WTC11 (cell line): ENCODE data around the gene WDR87.

Source experiments
- ELF4 ChIP-seq: sonication (generic); formaldehyde crosslinking; IDR thresholded peaks from 2 replicates; pipeline ENCODE4 v1.8.1; 2022; ENCODE audit warnings: low read depth, mild to moderate bottlenecking, moderate library complexity, missing genetic modification reagents
- FOXK1 ChIP-seq: sonication (generic); formaldehyde crosslinking; IDR thresholded peaks from 2 replicates; pipeline ENCODE4 v1.8.0; 2022; ENCODE audit warnings: mild to moderate bottlenecking, moderate library complexity, missing genetic modification reagents
- NFE2L1 ChIP-seq: sonication (generic); formaldehyde crosslinking; IDR thresholded peaks from 2 replicates; pipeline ENCODE4 v1.8.1; 2023; ENCODE audit warnings: missing genetic modification reagents
- ZNF317 ChIP-seq: sonication (generic); formaldehyde crosslinking; IDR thresholded peaks from 2 replicates; pipeline ENCODE4 v1.8.1; 2023; ENCODE audit warnings: low read depth, mild to moderate bottlenecking, moderate library complexity, missing genetic modification reagents, borderline replicate concordance
- ZNF396 ChIP-seq: fragments of 250-450 bp; sonication (Bioruptor Pico); IDR thresholded peaks from 2 replicates; pipeline ENCODE4 v1.8.0; 2021; ENCODE audit warnings: mild to moderate bottlenecking, moderate library complexity, borderline replicate concordance
- TF ChIP-seq, protein P1 (sequence below): fragments of 250-450 bp; sonication (Bioruptor Pico); conservative IDR thresholded peaks from 2 replicates; pipeline ENCODE4 v1.9.0; 2021; ENCODE audit warnings: mild to moderate bottlenecking
- TF ChIP-seq, protein P2 (sequence below): fragments of 200-600 bp; IDR thresholded peaks from 2 replicates; pipeline ENCODE4 v1.8.0; 2022; ENCODE audit warnings: antibody characterized with exemption
- TF ChIP-seq, protein P3 (sequence below): fragments of 250-450 bp; sonication (Bioruptor Pico); IDR thresholded peaks from 2 replicates; pipeline ENCODE4 v1.8.0; 2021; ENCODE audit warnings: mild to moderate bottlenecking
- TF ChIP-seq, protein P4 (sequence below): sonication (generic); formaldehyde crosslinking; conservative IDR thresholded peaks from 2 replicates; pipeline ENCODE4 v1.8.1; 2022; ENCODE audit warnings: mild to moderate bottlenecking, missing genetic modification reagents
- TF ChIP-seq, protein P5 (sequence below): sonication (generic); formaldehyde crosslinking; IDR thresholded peaks from 2 replicates; pipeline ENCODE4 v1.8.1; 2023; ENCODE audit warnings: mild to moderate bottlenecking, missing genetic modification reagents, moderate library complexity

DNA sequence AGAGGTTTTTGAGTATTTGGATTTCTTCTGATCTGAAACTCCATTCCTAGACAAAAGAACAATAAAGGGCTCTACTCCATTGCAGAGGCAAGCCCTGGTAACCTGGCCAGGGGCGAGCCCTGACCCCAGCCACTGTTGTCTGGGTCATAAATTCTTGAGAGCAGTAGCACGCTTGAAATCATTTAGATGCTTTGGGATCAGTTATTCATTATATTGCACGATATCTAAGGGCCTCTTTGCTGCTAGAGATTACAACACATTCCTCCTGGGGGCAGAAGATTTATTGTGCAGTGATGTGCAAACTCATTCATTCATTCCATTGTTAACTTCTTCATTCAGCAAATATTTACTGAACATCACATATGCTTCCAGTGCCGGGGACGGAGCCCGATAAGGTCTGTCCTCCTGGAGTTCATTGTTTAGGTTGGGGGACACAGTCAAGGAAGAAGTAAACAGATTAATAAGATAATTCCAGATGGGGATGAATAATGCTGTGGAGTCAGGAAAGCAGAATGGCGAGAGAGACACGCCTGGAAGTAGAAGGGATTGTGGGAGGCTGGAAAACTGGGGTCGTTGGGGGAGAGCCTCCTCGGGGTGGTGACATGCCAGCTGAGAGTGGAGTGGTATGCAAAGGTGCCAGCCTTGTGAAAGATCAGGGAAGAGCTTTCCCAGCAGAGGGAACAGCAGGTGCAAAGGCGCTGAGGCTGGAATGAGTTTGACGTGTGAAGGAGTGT is 35.6 kb upstream of the WDR87 start:
- no peak for TF ChIP-seq NFE2L1 (CRISPR knock-in tag)
- no peak for TF ChIP-seq FOXK1 (CRISPR knock-in tag)
- TF ChIP-seq, protein P1, sequence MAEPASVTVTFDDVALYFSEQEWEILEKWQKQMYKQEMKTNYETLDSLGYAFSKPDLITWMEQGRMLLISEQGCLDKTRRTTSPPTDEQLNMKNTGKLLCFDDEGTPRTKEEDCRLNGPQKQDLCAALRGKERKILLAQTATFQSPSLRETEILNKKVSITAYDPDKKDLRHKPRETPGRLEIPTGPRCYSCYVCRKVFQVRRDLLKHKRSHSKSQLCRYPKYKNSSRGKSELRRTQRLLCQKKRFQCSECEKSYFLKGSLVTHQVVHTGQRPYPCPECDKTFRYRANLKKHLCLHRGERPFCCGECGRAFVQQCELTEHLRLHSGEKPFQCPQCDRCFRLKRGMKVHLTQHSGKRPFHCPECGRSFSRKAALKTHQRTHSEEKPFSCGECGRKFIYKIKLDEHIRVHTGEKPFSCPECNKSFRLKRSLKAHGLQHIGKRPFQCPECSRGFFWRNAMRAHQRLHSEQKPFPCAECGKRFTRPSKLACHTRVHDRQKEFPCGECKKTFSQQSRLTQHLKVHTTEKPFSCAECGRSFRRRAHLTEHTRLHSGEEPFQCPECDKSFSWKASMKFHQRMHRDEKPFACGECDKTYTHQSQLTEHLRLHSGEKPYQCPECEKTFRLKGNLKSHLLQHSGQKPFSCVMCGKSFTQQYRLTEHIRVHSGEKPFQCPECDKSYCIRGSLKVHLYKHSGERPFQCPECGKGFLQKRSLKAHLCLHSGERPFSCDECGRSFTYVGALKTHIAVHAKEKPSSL (CRISPR knock-in tag): no peak
- TF ChIP-seq, protein P2, sequence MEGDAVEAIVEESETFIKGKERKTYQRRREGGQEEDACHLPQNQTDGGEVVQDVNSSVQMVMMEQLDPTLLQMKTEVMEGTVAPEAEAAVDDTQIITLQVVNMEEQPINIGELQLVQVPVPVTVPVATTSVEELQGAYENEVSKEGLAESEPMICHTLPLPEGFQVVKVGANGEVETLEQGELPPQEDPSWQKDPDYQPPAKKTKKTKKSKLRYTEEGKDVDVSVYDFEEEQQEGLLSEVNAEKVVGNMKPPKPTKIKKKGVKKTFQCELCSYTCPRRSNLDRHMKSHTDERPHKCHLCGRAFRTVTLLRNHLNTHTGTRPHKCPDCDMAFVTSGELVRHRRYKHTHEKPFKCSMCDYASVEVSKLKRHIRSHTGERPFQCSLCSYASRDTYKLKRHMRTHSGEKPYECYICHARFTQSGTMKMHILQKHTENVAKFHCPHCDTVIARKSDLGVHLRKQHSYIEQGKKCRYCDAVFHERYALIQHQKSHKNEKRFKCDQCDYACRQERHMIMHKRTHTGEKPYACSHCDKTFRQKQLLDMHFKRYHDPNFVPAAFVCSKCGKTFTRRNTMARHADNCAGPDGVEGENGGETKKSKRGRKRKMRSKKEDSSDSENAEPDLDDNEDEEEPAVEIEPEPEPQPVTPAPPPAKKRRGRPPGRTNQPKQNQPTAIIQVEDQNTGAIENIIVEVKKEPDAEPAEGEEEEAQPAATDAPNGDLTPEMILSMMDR: no peak
- no peak for TF ChIP-seq ELF4 (CRISPR knock-in tag)
- TF ChIP-seq, protein P3, sequence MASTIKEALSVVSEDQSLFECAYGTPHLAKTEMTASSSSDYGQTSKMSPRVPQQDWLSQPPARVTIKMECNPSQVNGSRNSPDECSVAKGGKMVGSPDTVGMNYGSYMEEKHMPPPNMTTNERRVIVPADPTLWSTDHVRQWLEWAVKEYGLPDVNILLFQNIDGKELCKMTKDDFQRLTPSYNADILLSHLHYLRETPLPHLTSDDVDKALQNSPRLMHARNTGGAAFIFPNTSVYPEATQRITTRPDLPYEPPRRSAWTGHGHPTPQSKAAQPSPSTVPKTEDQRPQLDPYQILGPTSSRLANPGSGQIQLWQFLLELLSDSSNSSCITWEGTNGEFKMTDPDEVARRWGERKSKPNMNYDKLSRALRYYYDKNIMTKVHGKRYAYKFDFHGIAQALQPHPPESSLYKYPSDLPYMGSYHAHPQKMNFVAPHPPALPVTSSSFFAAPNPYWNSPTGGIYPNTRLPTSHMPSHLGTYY (CRISPR knock-in tag): no peak
- TF ChIP-seq, protein P4, sequence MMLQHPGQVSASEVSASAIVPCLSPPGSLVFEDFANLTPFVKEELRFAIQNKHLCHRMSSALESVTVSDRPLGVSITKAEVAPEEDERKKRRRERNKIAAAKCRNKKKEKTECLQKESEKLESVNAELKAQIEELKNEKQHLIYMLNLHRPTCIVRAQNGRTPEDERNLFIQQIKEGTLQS: no peak
- TF ChIP-seq ZNF317: no peak
- no peak for TF ChIP-seq ZNF396 (CRISPR knock-in tag)
- TF ChIP-seq, protein P5, sequence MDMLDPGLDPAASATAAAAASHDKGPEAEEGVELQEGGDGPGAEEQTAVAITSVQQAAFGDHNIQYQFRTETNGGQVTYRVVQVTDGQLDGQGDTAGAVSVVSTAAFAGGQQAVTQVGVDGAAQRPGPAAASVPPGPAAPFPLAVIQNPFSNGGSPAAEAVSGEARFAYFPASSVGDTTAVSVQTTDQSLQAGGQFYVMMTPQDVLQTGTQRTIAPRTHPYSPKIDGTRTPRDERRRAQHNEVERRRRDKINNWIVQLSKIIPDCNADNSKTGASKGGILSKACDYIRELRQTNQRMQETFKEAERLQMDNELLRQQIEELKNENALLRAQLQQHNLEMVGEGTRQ (CRISPR knock-in tag): no peak
